GM12865 (cell line): ENCODE data around the gene CSRNP3.
"Not testable (repeated sequence)": the region's sequence is repeated elsewhere in the genome, so short reads cannot be mapped to it uniquely, and the experiment has no call there.

Experiments used
- DNase-seq: peaks from one replicate; pipeline ENCODE4 v3.0.0; 2010; ENCODE audit warnings: low read depth
- H3K4me3 ChIP-seq: 2 replicates; pipeline ENCODE4 v1.5.1; 2011; ENCODE audit warnings: mild to moderate bottlenecking, low read depth, low read length, control low read depth
- CTCF ChIP-seq: IDR thresholded peaks from 2 replicates; pipeline ENCODE4 v1.5.1; 2011; ENCODE audit warnings: low read length, control low read depth, low read depth, inconsistent platforms; ENCODE audit not compliant: insufficient read depth; ENCODE audit errors: missing control alignments

CSRNP3 gene

GRCh38 chr2:165660361-165660760 is 190.9 kb downstream of the CSRNP3 start:
- H3K4me3 ChIP-seq = no peak overlapping the region
- peak; percentile 27 for DNase-seq
- TF ChIP-seq CTCF = no peak

DNA sequence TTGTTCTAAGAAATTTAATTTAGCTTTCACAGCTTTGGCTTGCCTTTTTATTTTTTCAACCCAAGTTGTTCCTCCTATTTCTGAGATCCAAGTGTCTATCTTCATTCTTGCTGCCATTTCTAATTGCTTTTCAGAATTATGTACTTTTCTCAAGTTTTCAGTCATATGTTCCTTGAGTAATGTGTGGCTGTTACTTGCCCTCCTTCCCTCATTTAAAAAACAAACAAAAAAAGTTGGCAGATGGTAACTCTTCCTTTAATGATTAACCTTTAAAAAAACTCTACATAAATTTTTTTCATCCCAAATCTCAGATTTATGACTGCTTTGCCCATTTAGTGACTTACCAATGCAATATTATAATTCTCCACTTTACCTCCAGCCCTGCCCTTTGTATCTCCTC is 193.2 kb downstream of the CSRNP3 start:
- no peak overlapping the region for H3K4me3 ChIP-seq
- TF ChIP-seq CTCF = no peak
- no peak for DNase-seq

DNA sequence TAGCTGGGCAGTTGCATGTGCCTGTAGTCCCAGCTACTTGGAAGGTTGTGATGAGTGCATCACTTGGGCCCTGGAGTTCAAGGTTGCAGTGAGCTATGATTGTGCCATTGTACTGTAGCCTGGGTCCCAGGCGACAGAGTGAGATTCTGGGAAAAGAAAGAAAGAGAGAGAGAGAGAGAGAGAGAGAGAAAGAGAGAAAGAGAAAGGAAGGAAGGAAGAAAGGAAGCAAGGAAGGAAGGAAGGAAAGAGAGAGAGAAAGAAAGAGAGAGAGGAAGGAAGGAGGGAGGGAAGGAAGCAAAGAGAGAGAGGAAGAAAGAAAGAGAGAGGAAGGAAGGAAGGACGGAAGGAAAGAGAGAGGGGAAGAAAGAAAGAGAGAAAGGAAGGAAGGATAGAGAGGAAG is 196.1 kb downstream of the CSRNP3 start:
- DNase-seq = no peak
- TF ChIP-seq CTCF = no peak
- no peak overlapping the region for H3K4me3 ChIP-seq

DNA sequence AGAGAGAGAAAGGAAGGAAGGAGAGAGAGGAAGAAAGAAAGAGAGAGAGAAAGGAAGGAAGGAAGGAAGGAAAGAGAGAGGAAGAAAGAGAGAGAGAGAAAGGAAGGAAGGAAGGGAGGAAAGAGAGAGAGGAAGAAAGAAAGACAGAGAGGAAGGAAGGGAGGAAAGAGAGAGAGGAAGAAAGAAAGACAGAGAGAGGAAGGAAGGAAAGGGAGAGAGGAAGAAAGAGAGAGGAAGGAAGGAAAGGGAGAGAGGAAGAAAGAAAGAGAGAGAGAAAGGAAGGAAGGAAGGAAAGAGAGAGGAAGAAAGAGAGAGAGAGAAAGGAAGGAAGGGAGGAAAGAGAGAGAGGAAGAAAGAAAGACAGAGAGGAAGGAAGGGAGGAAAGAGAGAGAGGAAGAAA is 196.6 kb downstream of the CSRNP3 start:
- DNase-seq, H3K4me3 ChIP-seq: not testable (repeated sequence)

DNA sequence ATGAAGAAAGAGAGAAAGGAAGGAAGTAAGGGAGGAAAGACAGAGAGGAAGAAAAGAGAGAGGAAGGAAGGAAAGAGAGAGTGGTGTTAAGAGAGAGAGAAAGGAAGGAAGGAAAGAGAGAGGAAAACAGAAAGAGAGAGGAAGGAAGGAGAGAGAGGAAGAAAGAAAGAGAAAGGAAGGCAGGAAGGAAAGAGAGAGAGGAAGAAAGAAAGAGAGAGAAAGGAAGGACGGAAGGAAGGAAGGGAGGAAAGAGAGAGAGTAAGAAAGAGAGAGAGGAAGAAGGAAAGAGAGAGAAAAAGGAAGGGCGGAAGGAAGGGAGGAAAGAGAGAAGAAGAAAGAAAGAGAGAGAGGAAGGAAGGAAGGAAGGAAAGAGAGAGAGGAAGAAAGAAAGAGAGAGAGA is 197.1 kb downstream of the CSRNP3 start:
- H3K4me3 ChIP-seq = no peak overlapping the region
- no peak for TF ChIP-seq CTCF
- no peak for DNase-seq

- DNase-seq = no peak
- TF ChIP-seq CTCF = no peak
- no peak overlapping the region for H3K4me3 ChIP-seq
Observed at GRCh38 chr2:165667375-165667774, 197.9 kb downstream of the CSRNP3 start.

DNA sequence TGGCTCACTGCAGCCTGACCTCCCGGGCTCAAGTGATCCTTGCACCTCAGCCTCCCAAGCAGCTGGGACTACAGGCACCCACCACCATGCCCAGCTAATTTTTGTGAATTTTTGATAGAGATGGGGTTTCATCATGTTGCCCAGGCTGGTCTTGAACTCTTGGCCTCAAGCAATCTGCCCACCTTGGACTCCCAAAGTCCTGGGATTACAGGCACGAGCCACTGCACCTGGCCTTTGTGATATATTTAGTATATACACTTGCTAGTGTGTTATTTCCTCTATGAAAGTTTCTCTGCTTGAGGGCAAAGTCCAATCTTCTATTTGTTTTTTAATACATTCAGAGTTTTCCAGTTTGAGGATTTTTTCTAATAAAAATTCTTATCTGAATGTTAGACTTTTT is 205.3 kb downstream of the CSRNP3 start:
- DNase-seq = no peak
- TF ChIP-seq CTCF = no peak
- H3K4me3 ChIP-seq = no peak overlapping the region

DNA sequence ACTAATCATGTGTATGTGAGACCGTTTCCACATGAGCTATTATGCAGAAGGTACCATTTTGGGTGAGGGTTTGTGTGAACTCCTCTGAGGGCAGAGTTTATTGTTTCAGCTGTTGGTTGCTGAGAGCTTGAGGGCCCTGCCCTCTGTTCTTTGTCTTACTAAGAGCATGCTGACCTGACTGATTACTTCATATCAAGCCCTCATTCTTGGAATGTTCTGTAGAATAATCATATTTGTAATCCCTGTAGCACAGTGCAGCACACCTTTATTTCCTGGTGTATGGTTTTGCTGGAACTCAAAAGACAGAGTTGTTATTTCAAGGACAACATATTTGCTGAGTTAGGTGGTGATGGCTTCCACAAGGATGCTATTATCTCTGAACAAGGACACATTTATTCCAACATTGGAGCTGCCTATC is 206.1 kb downstream of the CSRNP3 start:
- DNase-seq = no peak
- no peak overlapping the region for H3K4me3 ChIP-seq
- no peak for TF ChIP-seq CTCF
